Esophagus muscularis mucosa (tissue), 4 donors: Measurements from ENCODE around the gene MGLL. TPM values are rescaled to one million over a fixed set of nuclear protein-coding genes. Genes with fewer than 3 reads are reported as not detected.

ENCODE experiments used
- DNase-seq: peaks from one replicate; pipeline ENCODE4 v3.0.0-alpha.2; 2017; ENCODE audit errors: extremely low spot score
- H3K27ac ChIP-seq, 4 donors: fragments of 200-600 bp; sonication (generic); replicated peaks in 1 of 4; 1 replicate in 3 of 4; 2 replicates in 1 of 4; pipeline ENCODE4 v1.5.1; 2016 to 2019; ENCODE audit warnings: mild to moderate bottlenecking in 1 of 4
- H3K27me3 ChIP-seq, 4 donors: fragments of 200-600 bp; sonication (generic); one replicate each; pipeline versions ENCODE4 v1.5.1 to v1.6.0; 2016 to 2019
- H3K36me3 ChIP-seq, 4 donors: fragments of 200-600 bp; sonication (generic); one replicate each; pipeline ENCODE4 v1.5.1; 2016 to 2019
- H3K4me1 ChIP-seq, 4 donors: fragments of 200-600 bp; sonication (generic); one replicate each; pipeline ENCODE4 v1.5.1; 2016 to 2019
- H3K4me3 ChIP-seq, 4 donors: fragments of 200-600 bp; sonication (generic); 1 replicate in 2 of 4; 2 replicates in 2 of 4; pipeline ENCODE4 v1.5.1; 2016 to 2019; ENCODE audit warnings: mild to moderate bottlenecking in 4 of 4, moderate library complexity in 1 of 4
- H3K9me3 ChIP-seq, 4 donors: fragments of 200-600 bp; sonication (generic); 1 replicate in 3 of 4; 2 replicates in 1 of 4; pipeline ENCODE4 v1.5.1; 2016 to 2019
- EP300 ChIP-seq: sonication (generic); formaldehyde crosslinking; IDR thresholded peaks from one replicate; pipeline ENCODE4 v1.6.1; 2017; ENCODE audit warnings: antibody characterized with exemption
- POLR2A ChIP-seq: fragments of 450-650 bp; IDR thresholded peaks from one replicate; pipeline ENCODE4 v1.6.1; 2017; ENCODE audit warnings: antibody characterized with exemption, moderate library complexity, mild to moderate bottlenecking, low read depth
- POLR2AphosphoS5 ChIP-seq, 2 donors: sonication (generic); formaldehyde crosslinking; IDR thresholded peaks; one replicate each; pipeline ENCODE4 v1.6.1; 2017; ENCODE audit warnings: antibody characterized with exemption in 2 of 2
- WGBS: methylation state at CpG from one replicate; pipeline ENCODE4 v1.1.5; 2018; 5-methylcytosine and 5-hydroxymethylcytosine counted together
- intact Hi-C: fragments of 100-400 bp; cut with DNase I; formaldehyde crosslinking; loops from one replicate; pipeline ENCODE4 v1.15.1; 2023
- total RNA-seq, 4 donors: library from RNA; depleted of rRNA; stranded (reverse); fragments of >200 nt; gene quantifications; one replicate each; pipeline versions ENCODE4 v1.1.0 to v1.2.1, GENCODE V29; 2016
- TF ChIP-seq, protein P1 (sequence below), 3 experiments: fragments of 200-600 bp in 2 of 3; fragments of 450-650 bp in 1 of 3; sonication (generic) in 2 of 3; IDR thresholded peaks; one replicate each; pipeline ENCODE4 v1.5.1; 2017 to 2019; ENCODE audit warnings: antibody characterized with exemption in 3 of 3, mild to moderate bottlenecking in 2 of 3, moderate library complexity in 1 of 3

MGLL gene
- total RNA-seq, 4 donors from 2014 or later, result 56.5 to 155 (median 80.7) TPM

DNA sequence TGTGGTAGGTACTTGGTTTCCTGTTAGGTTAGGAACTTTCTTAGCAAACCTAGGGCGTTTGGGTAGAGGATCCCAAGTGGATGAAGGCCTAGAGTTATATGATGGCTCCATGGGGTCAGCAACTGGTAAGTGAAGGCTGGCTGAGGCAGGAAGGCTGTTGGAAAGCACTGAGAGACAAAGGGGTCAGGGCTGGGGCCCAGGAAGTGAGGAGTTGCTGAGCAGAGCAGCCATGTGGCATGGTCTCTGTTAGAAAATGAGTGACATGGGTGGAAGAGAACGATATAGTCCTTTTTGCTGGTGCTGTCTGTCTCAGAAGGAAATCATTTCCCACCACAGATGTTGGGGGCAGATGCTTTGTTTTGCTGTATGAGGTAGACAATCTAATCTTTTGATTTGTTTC, 34.5 kb upstream of the MGLL start:
- intact Hi-C loops, result no loop called here
- DNase-seq, result peak; percentile 53
- Histone ChIP-seq H3K4me3 (no peak overlapping the region), H3K27me3 (no peaks in the 10 kb centered on the region), H3K9me3 (no peaks in the 10 kb centered on the region), H3K4me1 (no peaks in the 10 kb centered on the region), H3K27ac (no peak overlapping the region), H3K36me3 (no peaks in the 10 kb centered on the region)
- TF ChIP-seq, protein P1, sequence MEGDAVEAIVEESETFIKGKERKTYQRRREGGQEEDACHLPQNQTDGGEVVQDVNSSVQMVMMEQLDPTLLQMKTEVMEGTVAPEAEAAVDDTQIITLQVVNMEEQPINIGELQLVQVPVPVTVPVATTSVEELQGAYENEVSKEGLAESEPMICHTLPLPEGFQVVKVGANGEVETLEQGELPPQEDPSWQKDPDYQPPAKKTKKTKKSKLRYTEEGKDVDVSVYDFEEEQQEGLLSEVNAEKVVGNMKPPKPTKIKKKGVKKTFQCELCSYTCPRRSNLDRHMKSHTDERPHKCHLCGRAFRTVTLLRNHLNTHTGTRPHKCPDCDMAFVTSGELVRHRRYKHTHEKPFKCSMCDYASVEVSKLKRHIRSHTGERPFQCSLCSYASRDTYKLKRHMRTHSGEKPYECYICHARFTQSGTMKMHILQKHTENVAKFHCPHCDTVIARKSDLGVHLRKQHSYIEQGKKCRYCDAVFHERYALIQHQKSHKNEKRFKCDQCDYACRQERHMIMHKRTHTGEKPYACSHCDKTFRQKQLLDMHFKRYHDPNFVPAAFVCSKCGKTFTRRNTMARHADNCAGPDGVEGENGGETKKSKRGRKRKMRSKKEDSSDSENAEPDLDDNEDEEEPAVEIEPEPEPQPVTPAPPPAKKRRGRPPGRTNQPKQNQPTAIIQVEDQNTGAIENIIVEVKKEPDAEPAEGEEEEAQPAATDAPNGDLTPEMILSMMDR (IDR thresholded peaks at IDR 0.05), result no peak
- no peak for TF ChIP-seq EP300
- no peak for TF ChIP-seq POLR2A
- TF ChIP-seq POLR2AphosphoS5 (IDR thresholded peaks at IDR 0.05), result no peak
- WGBS, result 93% methylated on average over 2 of the region's 2 CpGs

DNA sequence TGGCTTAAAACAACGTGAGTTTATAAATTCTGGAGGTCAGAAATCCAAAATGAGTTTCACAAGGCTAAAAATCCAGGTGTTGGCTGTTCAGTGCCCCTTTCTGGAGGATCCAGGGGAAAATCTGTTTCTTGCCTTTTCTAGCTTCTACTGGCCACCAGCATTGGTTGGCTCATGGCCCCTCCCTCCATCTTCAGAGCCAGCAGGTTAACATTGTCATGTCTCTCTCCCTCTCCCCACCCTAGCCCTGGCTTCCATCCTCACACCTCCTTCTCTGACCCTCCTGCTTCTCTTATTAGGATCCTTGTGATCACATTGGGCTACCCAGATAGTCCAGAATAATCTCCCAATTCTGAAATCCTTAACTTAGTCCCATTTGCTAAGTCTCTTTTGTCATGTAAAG, 32.9 kb upstream of the MGLL start:
- TF ChIP-seq, protein P1 (IDR thresholded peaks at IDR 0.05), result no peak
- TF ChIP-seq POLR2A (no peak), POLR2AphosphoS5 (IDR thresholded peaks at IDR 0.05) (no peak), EP300 (no peak)
- Histone ChIP-seq H3K4me3 (no peak overlapping the region), H3K27ac (no peak overlapping the region), H3K27me3 (no peaks in the 10 kb centered on the region), H3K36me3 (no peaks in the 10 kb centered on the region), H3K9me3 (no peaks in the 10 kb centered on the region), H3K4me1 (no peaks in the 10 kb centered on the region)
- peak; percentile 70 for DNase-seq
- WGBS, result 70% methylated on average over 1 of the region's 1 CpG
- intact Hi-C loops, result no loop called here

DNA sequence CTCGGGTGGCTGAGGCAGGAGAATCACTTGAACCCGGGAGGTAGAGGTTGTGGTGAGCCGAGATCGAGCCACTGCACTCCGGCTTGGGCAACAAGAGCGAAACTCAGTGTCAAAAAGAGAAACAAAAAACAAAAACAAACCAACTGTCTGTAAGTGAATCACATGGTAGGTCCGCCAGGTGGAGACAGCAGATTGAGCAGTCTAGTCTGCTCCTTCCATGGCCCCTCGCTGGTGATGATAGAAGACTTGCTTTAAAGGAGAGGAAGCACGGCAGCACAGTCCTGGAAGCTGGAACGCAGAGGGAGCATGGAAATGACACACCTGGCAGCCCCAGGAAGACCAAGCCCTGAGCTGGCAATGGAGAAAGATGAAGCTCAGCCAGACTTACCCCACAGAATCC, 31.4 kb upstream of the MGLL start:
- Histone ChIP-seq H3K36me3 (no peaks in the 10 kb centered on the region), H3K9me3 (no peaks in the 10 kb centered on the region), H3K27me3 (no peaks in the 10 kb centered on the region), H3K27ac (no peak overlapping the region), H3K4me1 (peaks cover 0 to 2% (median 0%) of the 10 kb centered on the region in 4 donors), H3K4me3 (no peak overlapping the region)
- intact Hi-C loops, result no loop called here
- 88% methylated on average over 10 of the region's 10 CpGs for WGBS
- peak; percentile 79 for DNase-seq
- TF ChIP-seq POLR2A (no peak), POLR2AphosphoS5 (IDR thresholded peaks at IDR 0.05) (no peak), EP300 (no peak)
- TF ChIP-seq, protein P1 (IDR thresholded peaks at IDR 0.05), result no peak

DNA sequence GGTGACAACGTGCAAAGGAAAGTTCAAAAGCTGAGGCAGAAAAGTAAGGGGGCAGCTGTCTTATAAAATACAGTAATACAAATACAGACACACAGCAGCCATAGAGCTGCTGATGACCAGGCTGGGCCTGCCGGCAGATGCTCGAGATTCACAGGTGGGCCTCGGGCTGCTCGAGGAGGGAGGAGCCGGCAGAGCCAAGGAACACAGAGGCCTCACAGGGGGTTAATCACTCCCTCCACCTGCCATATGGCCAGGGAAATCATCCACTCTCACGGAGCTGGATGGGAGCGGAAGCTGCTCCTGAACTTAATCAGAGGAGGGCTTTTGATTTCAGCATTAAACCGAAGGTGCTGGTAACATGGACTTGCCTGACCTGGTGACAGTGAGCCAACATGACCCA, 29.6 kb upstream of the MGLL start:
- Histone ChIP-seq H3K36me3 (no peaks in the 10 kb centered on the region), H3K4me1 (peaks cover 0 to 9% (median 0%) of the 10 kb centered on the region in 4 donors), H3K27me3 (no peaks in the 10 kb centered on the region), H3K27ac (no peak overlapping the region), H3K4me3 (no peak overlapping the region), H3K9me3 (no peaks in the 10 kb centered on the region)
- intact Hi-C loops, result no loop called here
- no peak for TF ChIP-seq EP300
- peak; percentile 79 for DNase-seq
- 80% methylated on average over 9 of the region's 9 CpGs for WGBS

DNA sequence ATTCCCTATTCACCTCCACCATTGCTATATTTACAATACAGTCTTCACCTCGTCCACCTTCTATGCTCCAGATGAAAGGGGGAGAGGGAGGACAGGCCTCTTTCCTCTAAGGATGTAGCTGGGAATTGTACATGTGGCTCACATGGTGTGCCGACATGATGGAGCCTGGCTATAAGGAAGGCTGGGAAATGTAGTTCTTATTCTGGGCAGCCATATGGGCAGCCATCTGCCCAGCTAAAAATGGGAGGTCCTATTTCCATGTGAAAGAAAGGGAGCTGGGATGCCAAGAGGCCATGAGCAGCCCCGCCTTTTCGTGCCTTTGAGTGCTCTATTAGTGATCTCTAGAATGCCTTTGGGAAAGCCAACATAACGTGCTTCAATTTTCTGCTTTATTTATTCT, 27.1 kb upstream of the MGLL start:
- no peaks in the 10 kb centered on the region for H3K36me3 ChIP-seq
- H3K4me1 ChIP-seq, result peaks cover 0 to 9% (median 0%) of the 10 kb centered on the region in 4 donors
- H3K4me3 ChIP-seq, result no peak overlapping the region
- WGBS, result 94% methylated on average over 5 of the region's 5 CpGs
- H3K9me3 ChIP-seq, result no peaks in the 10 kb centered on the region
- TF ChIP-seq POLR2AphosphoS5 (IDR thresholded peaks at IDR 0.05) (no peak), EP300 (no peak), POLR2A (no peak)
- TF ChIP-seq, protein P1 (IDR thresholded peaks at IDR 0.05), result no peak
- no peaks in the 10 kb centered on the region for H3K27me3 ChIP-seq
- DNase-seq, result peak; percentile 70
- intact Hi-C loops, result no loop called here
- H3K27ac ChIP-seq, result no peak overlapping the region
